H9 (cell line): ENCODE measurements around the gene CTSL. TPM values are rescaled to one million over a fixed set of nuclear protein-coding genes. Genes with fewer than 3 reads are reported as not detected.

Source experiments
- DNase-seq: peaks from one replicate; pipeline ENCODE4 v3.0.0-alpha.2; 2017
- H2AFZ ChIP-seq: one replicate; pipeline ENCODE4 v1.6.1; 2013; ENCODE audit warnings: mild to moderate bottlenecking, low read length, control low read depth, moderate library complexity
- H2AK5ac ChIP-seq: 2 replicates; pipeline ENCODE4 v1.6.1; 2013; ENCODE audit warnings: low read length, control low read depth, mixed read lengths; ENCODE audit not compliant: insufficient read length
- H2BK120ac ChIP-seq: one replicate; pipeline ENCODE4 v1.6.1; 2013; ENCODE audit warnings: low read depth, mild to moderate bottlenecking, low read length, control low read depth, inconsistent platforms; ENCODE audit not compliant: poor library complexity, severe bottlenecking
- H2BK12ac ChIP-seq: 2 replicates; pipeline ENCODE4 v1.6.1; 2013; ENCODE audit warnings: low read length, control low read depth, mixed read lengths, low read depth; ENCODE audit not compliant: insufficient read length
- H2BK15ac ChIP-seq: 2 replicates; pipeline ENCODE4 v1.6.1; 2013; ENCODE audit warnings: low read depth, low read length, control low read depth
- H2BK20ac ChIP-seq: one replicate; pipeline ENCODE4 v1.6.1; 2013; ENCODE audit warnings: low read depth, mild to moderate bottlenecking, low read length, control low read depth, inconsistent platforms; ENCODE audit not compliant: poor library complexity, severe bottlenecking
- H2BK5ac ChIP-seq: 2 replicates; pipeline ENCODE4 v1.6.1; 2013; ENCODE audit warnings: low read length, control low read depth, mixed read lengths; ENCODE audit not compliant: insufficient read length
- H3K14ac ChIP-seq: 2 replicates; pipeline ENCODE4 v1.6.1; 2013; ENCODE audit warnings: low read length, control low read depth; ENCODE audit not compliant: insufficient read depth
- H3K18ac ChIP-seq: 2 replicates; pipeline ENCODE4 v1.6.1; 2013; ENCODE audit warnings: low read depth, mild to moderate bottlenecking, mixed read lengths, low read length, control low read depth; ENCODE audit not compliant: insufficient read length
- H3K23ac ChIP-seq: 2 replicates; pipeline ENCODE4 v1.6.1; 2013; ENCODE audit warnings: low read length, control low read depth, mixed read lengths, low read depth; ENCODE audit not compliant: insufficient read length
- H3K23me2 ChIP-seq: 2 replicates; pipeline ENCODE4 v1.6.1; 2013; ENCODE audit warnings: low read depth, mild to moderate bottlenecking, mixed read lengths, low read length, control low read depth; ENCODE audit not compliant: insufficient read length, poor library complexity, severe bottlenecking
- H3K27ac ChIP-seq: 2 replicates; pipeline ENCODE4 v1.5.1; 2013; ENCODE audit warnings: low read length, control low read depth, mixed read lengths, low read depth; ENCODE audit not compliant: insufficient read length
- H3K27me3 ChIP-seq: 2 replicates; pipeline ENCODE4 v1.6.1; 2013; ENCODE audit warnings: low read length, control low read depth, inconsistent platforms; ENCODE audit not compliant: insufficient read depth
- H3K4ac ChIP-seq: 2 replicates; pipeline ENCODE4 v1.6.1; 2013; ENCODE audit warnings: low read depth, mild to moderate bottlenecking, control low read depth, inconsistent platforms, low read length, moderate library complexity
- H3K4me1 ChIP-seq: 2 replicates; pipeline ENCODE4 v1.6.1; 2013; ENCODE audit warnings: low read length, control low read depth, inconsistent platforms; ENCODE audit not compliant: insufficient read depth
- H3K4me2 ChIP-seq: 2 replicates; pipeline ENCODE4 v1.6.1; 2013; ENCODE audit warnings: low read length, control low read depth, mixed read lengths; ENCODE audit not compliant: insufficient read length, insufficient read depth
- H3K56ac ChIP-seq: 2 replicates; pipeline ENCODE4 v1.6.1; 2013; ENCODE audit warnings: low read depth, mild to moderate bottlenecking, mixed read lengths, low read length, control low read depth; ENCODE audit not compliant: insufficient read length
- H3K79me1 ChIP-seq: 2 replicates; pipeline ENCODE4 v1.6.1; 2013; ENCODE audit warnings: low read depth, mild to moderate bottlenecking, moderate library complexity, low read length, control low read depth, inconsistent platforms; ENCODE audit not compliant: insufficient read depth, poor library complexity, severe bottlenecking
- H3K79me2 ChIP-seq: 2 replicates; pipeline ENCODE4 v1.6.1; 2013; ENCODE audit warnings: low read length, control low read depth, inconsistent platforms; ENCODE audit not compliant: insufficient read depth
- H3K9ac ChIP-seq: 2 replicates; pipeline ENCODE4 v1.6.1; 2013; ENCODE audit warnings: low read length, control low read depth, mixed read lengths; ENCODE audit not compliant: insufficient read length; ENCODE audit errors: extremely low read depth
- H3K9me3 ChIP-seq: one replicate; pipeline ENCODE4 v1.6.1; 2013; ENCODE audit warnings: low read depth, low read length, inconsistent platforms; ENCODE audit not compliant: control insufficient read depth
- H3T11ph ChIP-seq: one replicate; pipeline ENCODE4 v1.6.1; 2013; ENCODE audit warnings: mild to moderate bottlenecking, low read length, control low read depth, inconsistent platforms
- H4K20me1 ChIP-seq: one replicate; pipeline ENCODE4 v1.6.1; 2013; ENCODE audit not compliant: control insufficient read depth, insufficient read length, insufficient read depth
- H4K5ac ChIP-seq: 2 replicates; pipeline ENCODE4 v1.6.1; 2013; ENCODE audit warnings: low read depth, mild to moderate bottlenecking, mixed read lengths, low read length, control low read depth; ENCODE audit not compliant: insufficient read length
- H4K8ac ChIP-seq: replicated peaks from 2 replicates; pipeline ENCODE4 v1.6.1; 2013; ENCODE audit warnings: low read length, control low read depth, mixed read lengths, low read depth; ENCODE audit not compliant: insufficient read length
- H4K91ac ChIP-seq: 2 replicates; pipeline ENCODE4 v1.6.1; 2013; ENCODE audit warnings: low read depth, mild to moderate bottlenecking, moderate library complexity, mixed read lengths, low read length, control low read depth; ENCODE audit not compliant: insufficient read length
- H3K27ac Mint-ChIP-seq, 3 experiments: 2 replicates in 2 of 3; 3 replicates in 1 of 3; pipeline ENCODE4 v1.8.0; 2020 to 2021; ENCODE audit warnings: mixed read lengths in 3 of 3, mild to moderate bottlenecking in 1 of 3, moderate library complexity in 1 of 3
- H3K27me3 Mint-ChIP-seq: 2 replicates; pipeline ENCODE4 v1.8.0; 2021; ENCODE audit warnings: low read depth, mild to moderate bottlenecking, moderate library complexity, mixed read lengths
- H3K36me3 Mint-ChIP-seq, 3 experiments: 2 replicates in 2 of 3; 3 replicates in 1 of 3; pipeline ENCODE4 v1.8.0; 2020 to 2021; ENCODE audit warnings: low read depth in 3 of 3, mixed read lengths in 3 of 3; ENCODE audit not compliant: insufficient read depth in 1 of 3
- H3K4me1 Mint-ChIP-seq, 2 experiments: 2 replicates each; pipeline ENCODE4 v1.8.0; 2020; ENCODE audit warnings: mixed read lengths in 2 of 2
- H3K4me3 Mint-ChIP-seq, 2 experiments: 2 replicates in 1 of 2; 3 replicates in 1 of 2; pipeline ENCODE4 v1.8.0; 2020 to 2021; ENCODE audit warnings: mild to moderate bottlenecking in 2 of 2, mixed read lengths in 2 of 2, moderate library complexity in 1 of 2
- H3K9me3 Mint-ChIP-seq, 2 experiments: 2 replicates in 1 of 2; 3 replicates in 1 of 2; pipeline ENCODE4 v1.8.0; 2020; ENCODE audit warnings: mild to moderate bottlenecking in 2 of 2, mixed read lengths in 2 of 2, moderate library complexity in 1 of 2
- CTCF ChIP-seq: fragments of 200-600 bp; sonication (generic); conservative IDR thresholded peaks from 3 replicates; pipeline ENCODE4 v1.8.0; 2021; ENCODE audit warnings: antibody characterized with exemption, mild to moderate bottlenecking
- WGBS: extraction: QIAGEN DNeasy Blood & Tissue Kit; methylation state at CpG from one replicate; pipeline ENCODE4 v1.1.7; 2013; ENCODE audit warnings: missing lambda C conversion rate, low lambda C conversion rate, mixed read lengths; ENCODE audit not compliant: insufficient read length; ENCODE audit errors: extremely low coverage; 5-methylcytosine and 5-hydroxymethylcytosine counted together
- total RNA-seq: library from RNA; stranded (reverse); gene quantifications from 2 replicates; pipeline ENCODE4 v1.2.1, GENCODE V29; 2021

The CTSL gene
- total RNA-seq, 1 experiment from 2014 or later = 28.9 TPM

GRCh38 chr9:87676976-87677775 lies 48.7 kb upstream of the CTSL start:
- Histone ChIP-seq H2BK5ac (no peak overlapping the region), H3K23ac (no peak overlapping the region), H3K27me3 (no peaks in the 10 kb centered on the region), H3K56ac (no peak overlapping the region), H2BK12ac (no peak overlapping the region), H3K4me1 (no peaks in the 10 kb centered on the region), H3K9me3 (no peaks in the 10 kb centered on the region), H3T11ph (no peak overlapping the region), H4K5ac (no peak overlapping the region), H3K27ac (no peak overlapping the region), H2BK20ac (no peak overlapping the region), H3K9ac (no peak overlapping the region), H3K23me2 (no peaks in the 10 kb centered on the region), H3K4ac (no peak overlapping the region), H2AFZ (no peak overlapping the region), H4K91ac (no peak overlapping the region), H3K79me2 (no peaks in the 10 kb centered on the region), H2BK120ac (no peak overlapping the region), H4K8ac (no peak overlapping the region), H3K4me2 (no peak overlapping the region), H2AK5ac (no peak overlapping the region), H3K14ac (no peak overlapping the region), H3K79me1 (no peaks in the 10 kb centered on the region), H4K20me1 (no peaks in the 10 kb centered on the region), H3K18ac (no peak overlapping the region), H2BK15ac (no peak overlapping the region)
- Mint-ChIP-seq H3K4me1 (peaks cover 0 to 3% of the 10 kb centered on the region in 2 experiments; a peak in 1 of 4 replicates), H3K27me3 (no peaks in the 10 kb centered on the region), H3K9me3 (no peaks in the 10 kb centered on the region), H3K27ac (peak overlapping the region in 1 of 3 experiments; percentile 50; a peak in 2 of 7 replicates), H3K36me3 (peaks cover 19 to 37% (median 33%) of the 10 kb centered on the region in 3 experiments; a peak in 6 of 7 replicates), H3K4me3 (no peak overlapping the region)
- no CpG with 5 or more reads among the region's 14 CpGs for WGBS
- TF ChIP-seq CTCF = no peak
- peak; percentile 23 for DNase-seq
